ENCODE measurements around the gene LDB2.

LDB2 gene

DNA sequence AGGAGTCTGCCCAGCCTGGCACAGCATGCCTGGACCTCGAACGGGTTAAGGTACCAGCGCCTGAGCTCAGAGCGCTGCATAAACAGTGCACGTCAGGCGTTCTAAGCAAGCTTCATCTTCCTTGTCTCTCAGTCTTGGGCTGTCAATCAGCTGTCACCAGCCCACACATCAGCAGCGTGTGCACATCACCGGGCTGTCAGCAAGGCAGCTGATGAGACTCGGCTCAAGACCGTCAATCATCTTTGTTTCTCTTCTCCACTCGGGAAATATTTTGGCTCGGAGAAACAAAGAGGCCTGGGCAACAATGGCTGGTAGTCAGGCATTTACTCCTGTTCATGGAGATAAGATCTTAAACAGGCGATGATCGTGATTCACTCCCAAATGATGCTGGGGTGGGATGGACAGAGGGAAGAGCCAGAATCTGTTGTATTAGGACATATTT is 141.3 kb downstream of the LDB2 start:
- peak; percentile 67 for DNase-seq

DNA sequence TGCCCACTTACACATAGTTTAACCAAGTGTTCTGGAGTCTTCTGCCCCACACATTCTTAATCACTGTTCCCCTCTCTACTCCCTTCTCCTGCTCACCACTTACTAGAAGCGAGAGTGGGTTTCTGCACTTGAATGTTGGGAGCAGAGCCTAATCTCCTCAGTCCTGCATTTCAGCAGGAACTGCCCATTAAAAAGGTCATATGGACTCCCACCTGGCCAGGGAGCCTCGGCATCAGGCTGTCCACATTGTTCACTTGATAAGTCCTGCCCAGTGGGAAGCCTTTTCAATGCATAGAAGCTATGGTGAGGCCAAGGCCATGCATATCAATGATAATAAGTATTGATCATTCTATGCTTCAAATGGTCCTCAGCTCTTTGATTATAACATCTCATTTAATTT is 144.3 kb downstream of the LDB2 start:
- no peak for DNase-seq

DNA sequence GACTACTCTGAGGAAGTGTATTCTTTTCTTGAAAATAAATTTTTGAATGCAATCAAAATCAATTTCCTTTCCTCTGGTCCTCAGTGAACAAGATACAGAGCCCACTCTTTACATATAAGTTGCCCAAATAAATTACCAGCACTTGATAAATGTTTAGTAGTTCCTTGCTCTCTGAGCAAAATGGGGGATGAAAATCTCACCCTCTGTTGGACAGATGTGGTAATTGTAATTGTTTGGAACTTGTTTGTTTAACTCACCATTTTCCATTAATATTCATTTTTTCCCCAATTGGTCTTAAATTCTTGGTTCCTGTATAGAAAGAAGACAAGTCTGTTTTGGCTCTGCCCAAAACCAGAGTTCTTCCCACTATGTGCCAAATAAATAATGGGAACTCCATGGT is 146.3 kb downstream of the LDB2 start:
- no peak for DNase-seq

DNA sequence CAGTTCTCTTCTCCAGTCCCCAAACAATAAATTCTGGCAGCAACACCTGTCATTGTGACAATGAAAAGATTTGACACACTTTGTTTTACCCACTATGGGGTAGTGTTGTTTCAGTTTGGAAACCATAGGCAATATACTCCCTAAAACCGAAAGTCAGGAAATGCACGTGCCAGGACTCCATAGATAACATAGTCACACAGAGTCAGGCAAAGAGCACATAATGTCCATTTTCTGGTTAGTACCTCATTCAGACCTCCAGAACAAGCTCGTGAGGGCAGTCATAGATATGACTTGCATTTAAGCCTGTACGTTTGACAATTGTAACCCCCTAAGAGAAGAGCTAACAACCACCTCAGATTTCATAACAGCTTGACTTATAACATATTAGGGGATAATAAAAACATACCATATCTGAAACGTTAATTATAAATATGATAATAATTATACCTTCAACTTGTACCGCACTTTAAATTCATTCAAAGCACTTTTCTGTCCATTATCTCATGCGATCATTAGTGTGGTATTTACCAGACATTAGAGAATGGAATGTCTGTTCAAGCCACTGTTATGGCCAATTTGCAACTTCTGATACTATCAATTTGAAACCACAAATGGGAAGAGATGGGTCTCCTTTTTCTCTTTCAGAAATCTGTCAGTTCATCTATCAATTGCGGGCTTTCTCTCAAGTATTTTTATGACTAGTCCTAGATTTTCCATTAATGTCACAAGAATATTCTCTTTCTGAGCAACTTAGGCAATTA is 147.4 kb downstream of the LDB2 start:
- peak; percentile 50 for DNase-seq

DNA sequence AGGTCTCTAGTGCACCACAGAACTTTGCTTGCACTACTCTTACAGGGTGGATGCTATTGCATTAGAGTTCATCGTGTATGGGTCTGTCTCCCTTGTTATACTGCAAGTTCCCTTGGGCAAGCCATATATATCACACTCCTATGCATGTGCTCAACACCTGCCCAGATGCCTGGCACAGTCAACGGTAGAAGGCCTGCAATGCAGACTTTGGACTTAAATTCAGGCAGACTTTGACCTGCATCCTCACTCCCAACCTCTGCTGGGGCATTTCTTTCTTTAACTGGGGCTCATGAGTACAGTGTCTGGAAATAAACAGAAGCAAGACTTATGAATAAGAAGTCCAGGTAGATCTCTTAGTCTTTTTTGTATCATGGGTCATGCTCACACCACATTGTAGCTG is 148.2 kb downstream of the LDB2 start:
- DNase-seq: no peak

DNA sequence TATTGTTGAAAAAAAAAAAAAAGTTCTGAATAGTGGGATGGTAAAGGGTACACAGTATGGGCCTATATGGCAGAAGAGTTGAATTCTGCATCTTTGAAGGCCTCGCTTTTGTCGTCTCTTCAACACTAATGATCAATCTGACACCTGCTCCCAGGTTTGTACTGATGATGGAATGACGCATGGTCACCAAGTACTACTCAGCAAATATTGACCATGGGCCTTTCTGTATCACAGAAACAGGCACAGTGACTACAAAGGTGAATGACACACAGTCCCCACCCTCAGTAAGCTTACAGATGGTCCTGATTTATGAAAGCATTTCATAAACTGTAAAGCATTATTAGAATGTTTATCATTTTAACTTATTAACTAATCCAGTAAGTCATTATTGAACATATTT is 152.6 kb downstream of the LDB2 start:
- DNase-seq: no peak

DNA sequence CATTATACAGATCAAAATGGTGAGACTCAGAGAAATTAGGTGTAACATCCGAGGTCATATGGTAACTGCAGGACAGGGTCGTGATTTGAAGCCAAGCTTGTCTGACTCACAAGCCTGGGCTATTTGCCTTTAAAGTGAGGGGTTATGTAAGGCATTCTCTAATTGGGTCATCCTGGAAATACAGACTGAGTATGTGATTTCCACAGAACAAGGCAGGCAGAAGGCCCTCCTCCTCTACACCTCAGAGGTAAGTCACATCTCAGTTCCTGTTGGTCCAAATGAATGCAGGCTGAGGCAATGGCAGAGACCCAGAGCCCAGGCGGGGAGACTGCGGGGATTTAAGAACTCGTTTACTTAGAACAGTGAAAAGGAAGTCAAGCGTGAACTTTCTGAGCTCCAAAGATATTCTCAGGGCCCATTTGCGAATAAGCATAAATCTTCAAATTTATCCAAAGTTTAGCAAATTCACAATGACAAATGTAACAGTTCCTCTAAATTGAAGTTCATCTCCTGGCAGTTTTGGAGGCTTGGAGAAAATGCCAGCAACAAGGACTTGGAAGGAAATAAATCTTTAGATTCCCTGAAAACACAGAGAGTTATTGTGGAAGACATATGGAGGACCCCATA is 153.3 kb downstream of the LDB2 start:
- DNase-seq: peak; percentile 75

DNA sequence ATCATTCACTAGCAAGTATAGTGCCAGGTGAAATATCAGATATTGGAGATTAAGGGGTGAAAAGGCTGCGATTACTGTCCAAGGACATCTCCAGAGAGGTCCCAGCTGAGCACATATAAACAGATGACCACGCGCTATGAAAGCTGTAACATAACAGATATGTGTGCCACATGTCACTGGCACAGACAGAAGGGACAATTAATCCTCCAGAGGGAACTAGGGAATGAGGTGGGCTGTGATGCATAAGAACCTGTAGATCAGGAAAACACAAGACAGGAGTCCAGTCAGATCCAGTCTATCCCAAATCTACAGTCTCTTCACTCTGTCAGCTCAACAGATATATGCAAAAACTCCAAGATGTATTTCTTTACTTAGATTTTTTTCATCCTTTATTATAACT is 157.2 kb downstream of the LDB2 start:
- DNase-seq: no peak

DNA sequence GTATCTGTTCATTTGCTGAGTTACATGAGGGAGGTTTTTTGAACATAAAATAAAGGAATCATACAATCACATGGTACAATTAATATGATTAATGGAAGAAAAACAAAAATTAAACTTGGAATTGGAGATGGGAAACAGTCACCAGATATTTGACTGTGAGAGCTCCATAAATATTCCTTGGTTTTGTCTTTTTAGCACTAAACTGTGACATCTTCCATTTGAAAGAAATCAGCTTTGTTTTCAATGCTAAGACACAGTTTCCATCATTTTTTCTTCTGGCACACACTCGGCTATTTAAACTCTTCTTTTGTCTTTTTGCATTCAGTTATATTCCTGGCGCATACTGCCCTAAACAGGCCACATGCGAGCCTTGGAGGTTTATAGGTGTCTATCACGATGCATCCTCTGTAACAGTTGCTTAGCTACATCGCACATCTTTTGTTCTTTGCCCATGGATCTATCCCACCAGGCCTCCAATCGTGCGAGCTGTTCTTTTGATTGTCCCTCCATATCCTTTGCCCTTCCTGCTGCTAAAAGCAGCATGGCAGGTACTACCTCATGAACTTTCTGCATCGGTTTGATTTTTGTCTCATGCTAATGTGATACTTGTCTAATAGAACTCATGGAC is 158.3 kb downstream of the LDB2 start:
- no peak for DNase-seq

DNA sequence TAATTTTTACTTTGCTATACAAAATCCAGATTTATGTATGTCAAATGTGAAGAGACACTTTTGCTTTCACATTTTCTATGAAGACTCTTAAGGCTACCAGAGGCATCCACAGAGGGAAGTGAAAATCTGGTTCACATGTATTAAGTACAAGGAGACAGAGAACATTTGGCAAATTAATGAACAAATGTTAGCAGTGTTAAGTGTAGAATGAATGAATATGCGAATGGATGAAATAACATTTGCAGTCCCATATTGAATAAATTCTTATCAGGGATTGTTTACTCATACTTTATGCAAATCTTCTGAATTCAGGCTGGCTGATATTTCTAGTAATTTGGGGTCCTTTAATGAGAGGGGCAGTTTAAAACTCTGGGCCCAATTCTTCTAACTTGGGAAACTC is 159.9 kb downstream of the LDB2 start:
- DNase-seq: no peak

DNA sequence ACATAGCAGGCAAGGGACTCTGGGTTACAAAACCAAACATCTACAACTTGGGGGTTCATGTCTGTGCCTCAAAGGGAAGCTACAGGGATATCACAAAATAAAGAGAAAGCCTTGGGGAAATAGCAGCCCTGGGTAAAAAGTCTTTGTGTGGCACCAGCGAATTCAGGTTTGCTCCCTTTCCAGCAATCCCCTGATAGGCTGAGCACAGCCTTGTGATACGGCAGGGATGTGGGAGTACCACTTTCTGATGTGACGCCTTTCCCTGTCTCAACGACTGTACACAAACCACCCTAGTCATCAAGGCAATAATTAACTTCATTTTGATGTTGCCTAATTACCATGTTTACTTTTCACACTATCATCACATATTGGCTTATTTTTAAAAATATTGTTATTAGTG is 164.9 kb downstream of the LDB2 start:
- no peak for DNase-seq

DNA sequence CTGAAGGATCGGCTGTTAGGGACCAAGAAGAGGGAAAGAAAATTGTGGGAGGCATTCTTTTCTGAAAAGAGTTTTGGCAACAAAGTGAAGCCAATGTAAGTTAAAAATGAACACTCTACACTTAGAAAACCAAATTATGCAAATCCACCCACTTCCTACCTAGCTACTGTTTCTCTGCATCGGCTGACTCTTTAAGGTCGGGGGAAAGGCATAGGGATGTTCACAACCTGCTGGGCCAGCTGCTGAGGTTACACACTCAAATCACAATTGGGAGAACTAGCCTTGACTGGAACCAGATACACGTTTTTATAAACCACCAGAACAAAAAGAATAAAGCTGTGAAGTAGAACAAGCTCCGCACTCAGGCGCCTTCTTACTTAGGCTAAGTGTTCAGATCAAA is 165.7 kb downstream of the LDB2 start:
- no peak for DNase-seq

DNA sequence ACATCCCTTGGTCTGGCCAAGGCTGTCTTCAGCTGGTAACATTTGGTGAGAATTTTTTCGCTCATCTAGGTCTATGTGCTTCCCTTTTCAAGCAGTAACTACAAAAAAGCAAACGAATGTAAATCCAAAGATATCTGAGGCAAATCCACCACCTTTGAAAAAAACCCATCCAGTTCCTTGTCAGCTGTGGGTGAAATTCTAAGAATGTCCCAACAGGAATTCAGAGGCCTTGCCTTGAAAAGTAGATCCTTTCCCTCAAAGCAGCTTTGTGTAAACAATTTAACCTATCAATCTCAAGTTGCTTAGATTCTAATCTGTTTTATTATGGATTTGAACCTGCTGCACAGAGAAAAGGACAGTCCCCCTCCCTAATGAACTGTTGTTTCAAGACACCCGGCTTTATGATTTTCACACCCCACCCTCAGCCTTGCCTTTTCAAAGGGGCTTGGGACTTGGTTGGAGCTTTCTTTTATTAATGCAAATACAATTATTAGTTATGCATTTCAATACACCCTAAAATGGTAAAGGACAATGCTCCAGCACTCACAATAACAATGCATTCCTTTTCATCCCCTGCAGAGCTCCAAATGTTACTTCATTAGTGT is 166.6 kb downstream of the LDB2 start:
- no peak for DNase-seq

DNA sequence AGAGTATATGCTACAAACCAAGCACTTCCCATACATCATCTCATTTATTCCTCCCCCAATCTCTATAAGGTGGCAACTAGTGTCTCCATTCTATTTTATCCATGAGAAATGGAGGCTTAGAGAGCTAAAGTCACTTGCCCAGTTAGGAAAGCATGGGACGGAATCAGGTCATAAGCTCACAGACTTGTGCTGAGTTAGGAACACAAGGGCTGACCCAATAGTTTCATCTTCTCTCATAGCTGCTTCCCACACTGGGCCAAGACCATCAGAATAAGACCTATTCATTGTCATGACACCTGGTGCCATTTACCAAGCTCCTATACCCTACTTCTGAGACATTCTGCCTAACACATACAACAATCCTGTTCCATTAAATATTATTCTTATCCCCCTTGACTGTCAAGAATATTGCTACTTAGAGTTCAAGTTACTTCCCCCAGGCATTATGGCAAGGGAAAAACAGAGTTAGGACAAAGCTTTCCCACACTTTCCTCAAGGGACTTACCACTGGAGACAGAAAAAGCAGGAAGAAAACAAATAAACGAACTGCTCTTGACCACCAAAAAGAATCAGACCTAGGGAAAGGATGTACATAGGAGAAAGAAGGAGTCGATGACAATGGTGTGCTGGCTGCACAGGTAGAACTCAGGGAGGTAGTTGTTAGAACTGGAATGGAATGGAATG is 167.8 kb downstream of the LDB2 start:
- DNase-seq: no peak

DNA sequence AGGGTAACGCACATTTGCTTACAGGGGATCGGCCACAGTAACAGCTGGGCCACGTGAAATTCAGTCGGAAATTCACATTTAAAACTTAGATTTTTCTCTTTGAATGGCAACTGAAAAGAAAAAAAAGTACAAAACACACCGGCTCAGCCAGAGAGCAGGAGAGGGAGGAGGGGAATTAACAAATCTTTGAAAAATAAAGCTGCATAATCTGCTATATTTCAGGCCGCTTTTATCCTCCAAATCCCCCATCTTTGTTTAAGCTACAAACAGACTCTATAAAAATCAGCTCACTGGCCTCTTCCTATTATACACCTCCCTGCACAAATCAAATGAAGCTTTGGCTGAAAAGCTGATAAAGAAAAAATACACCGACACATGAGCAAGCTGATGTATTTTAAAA is 169.1 kb downstream of the LDB2 start:
- no peak for DNase-seq

DNA sequence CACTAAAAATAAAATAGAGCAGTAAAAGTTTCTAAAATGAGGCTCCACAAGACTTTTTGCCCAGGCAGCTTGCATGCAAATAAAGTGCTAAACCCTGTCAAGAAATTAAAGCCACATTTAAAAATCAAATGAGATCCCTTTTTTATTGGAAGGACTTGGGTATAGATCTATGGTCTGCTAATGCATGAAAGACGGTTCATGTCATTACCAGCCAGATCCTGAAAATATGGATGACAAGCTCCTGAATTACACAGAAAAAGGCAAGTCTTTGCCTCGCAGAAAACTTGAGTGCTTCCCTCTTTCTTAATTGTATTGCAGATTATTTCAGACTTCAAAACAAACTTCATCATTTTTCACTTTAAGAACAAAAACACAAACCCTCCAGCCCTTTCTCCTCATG is 169.6 kb downstream of the LDB2 start:
- DNase-seq: no peak

DNA sequence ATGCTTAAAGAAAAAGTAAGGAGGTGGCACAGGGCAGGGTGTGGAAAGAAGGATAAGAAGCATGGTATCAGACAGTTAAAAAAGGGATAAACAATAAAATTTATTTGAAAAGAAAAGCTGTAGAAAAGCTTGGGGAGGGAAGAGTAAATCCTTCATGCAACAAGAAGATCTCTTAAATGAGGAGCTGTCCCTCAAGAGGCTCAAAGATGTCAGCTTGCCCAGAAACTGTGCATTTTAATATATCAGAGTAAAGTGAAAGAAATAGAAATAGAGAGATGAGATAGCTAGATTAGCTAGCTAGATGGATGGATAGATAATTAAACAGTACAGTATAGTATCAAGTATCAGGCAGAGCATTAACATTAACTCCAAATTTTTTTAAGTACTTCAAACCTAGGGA is 170.3 kb downstream of the LDB2 start:
- DNase-seq: no peak

DNA sequence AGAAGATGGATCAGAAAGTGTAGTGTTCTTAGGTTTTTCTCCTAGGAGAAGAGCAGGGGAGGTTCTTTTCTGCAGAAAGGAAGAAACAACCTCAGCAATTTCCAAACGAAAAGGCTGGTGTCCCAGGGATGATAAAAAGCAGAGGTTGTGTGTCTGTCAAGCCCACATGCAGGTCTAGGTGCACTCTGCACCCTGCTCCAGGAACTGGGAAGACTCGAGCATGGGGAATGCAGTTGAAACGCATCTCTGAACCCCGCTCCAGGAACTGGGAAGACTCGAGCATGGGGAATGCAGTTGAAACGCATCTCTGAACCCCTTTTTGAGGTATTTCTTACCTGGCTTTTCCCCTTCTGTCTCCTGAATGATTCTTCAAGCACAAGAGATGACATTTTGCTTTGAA is 171.2 kb downstream of the LDB2 start:
- DNase-seq: no peak

DNA sequence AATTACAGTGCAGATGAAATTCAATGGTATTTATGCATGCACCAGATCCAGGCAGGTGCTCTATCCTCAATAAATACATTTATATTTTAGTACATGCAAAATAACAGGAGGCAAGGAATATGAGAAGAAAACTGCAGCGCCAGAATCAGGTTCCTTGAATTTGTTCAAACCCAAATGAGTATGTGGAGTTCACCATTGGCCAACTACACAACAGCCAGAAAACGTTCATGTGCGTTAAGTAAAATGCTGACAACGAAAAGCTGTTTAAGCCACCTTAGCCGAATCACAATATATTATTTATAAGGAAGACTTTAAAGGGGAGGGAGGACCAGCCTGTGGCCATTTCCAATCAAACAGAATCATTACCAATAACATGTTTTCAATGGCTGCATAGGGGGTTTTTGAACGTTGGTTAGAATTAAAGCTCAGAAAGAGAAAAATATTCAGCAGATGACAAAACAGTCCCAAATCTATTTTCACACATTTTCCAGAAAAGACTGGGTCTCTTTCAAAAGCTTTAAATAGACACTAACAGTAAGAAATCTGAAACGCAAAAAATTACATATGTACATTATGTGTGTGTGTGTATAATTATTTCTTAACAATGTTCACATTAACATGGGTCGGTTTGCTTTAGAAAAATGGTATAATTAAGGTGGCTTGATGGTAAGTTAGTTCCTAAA is 171.9 kb downstream of the LDB2 start:
- no peak for DNase-seq

DNA sequence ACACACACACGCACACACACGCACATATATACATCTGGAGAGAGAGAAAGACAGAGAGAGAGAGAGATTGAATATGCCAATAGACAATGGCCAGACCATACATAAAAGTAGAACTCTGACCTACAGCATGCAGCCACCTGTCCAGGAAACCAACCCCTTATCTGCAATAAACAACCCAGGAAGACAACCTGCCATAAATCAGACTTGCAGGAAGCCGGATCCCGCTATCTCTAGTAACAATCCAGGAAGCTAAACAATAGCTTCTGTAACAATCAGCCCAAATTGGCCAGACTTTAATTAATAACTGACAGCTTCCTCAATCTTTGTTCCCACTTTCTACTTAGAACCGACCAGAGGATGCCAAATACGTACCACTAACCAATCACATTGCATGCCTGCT is 173.2 kb downstream of the LDB2 start:
- no peak for DNase-seq

DNA sequence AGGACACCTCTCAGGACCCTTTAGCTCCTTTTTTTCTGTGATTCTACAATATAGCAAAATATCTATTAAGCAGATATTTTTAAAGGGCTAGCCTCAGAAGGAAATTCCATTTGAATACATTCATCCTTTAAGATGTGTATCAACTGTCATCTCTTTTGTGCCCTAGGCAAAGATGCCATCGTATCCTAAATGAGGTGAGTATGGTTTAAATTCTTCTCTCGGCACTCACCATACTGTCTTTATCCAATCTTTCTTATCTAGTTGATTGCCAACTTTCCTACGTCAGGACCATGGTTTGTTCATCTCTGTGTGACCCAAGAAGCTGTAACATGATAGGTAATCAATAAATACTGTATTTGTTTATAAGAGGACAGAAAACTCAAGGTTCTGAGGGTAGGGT is 176.0 kb downstream of the LDB2 start:
- no peak for DNase-seq

DNA sequence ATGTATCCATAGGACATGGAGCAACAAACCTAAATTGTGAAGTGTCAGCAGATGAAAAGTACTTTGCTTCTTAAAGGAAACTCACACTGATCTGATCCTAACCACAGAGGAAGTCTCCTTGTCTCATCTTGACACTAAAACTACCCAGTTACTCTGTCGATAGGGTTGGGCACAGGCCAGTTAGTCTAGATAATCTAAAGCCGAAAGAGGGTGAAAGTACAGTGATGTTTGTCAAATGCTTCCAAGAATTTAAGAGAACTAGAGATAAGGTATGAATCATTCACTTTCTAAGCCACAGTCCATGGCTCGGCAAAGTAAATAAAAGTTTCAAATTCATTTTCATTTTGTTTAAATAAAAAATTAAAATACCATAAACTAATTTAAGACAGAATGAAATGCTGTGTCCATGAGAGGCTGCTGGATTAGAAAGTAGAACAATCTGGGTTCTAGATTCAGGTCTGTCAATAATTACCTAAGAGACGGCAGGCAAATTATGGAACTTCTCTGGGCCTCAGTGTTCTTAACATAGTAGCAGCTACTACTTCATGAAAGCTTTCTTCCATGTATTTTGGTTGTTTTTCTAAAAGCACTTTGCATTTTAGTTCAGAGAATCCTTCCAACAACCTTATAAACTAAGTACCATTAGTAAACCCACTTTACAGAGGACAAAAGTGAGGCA is 176.7 kb downstream of the LDB2 start:
- DNase-seq: peak; percentile 59
